KMS-11 (cell line): Measurements from ENCODE around the gene TBC1D20.

Source experiments
- H2AFZ ChIP-seq: fragments of 200-600 bp; sonication (generic); 2 replicates; pipeline ENCODE4 v1.6.1; 2016; ENCODE audit warnings: antibody characterized with exemption, mixed run types, low read depth
- H3K27ac ChIP-seq: fragments of 200-600 bp; sonication (generic); 2 replicates; pipeline ENCODE4 v1.6.1; 2016; ENCODE audit warnings: mild to moderate bottlenecking, mixed run types
- H3K27me3 ChIP-seq: fragments of 200-600 bp; sonication (generic); 2 replicates; pipeline ENCODE4 v1.6.1; 2017; ENCODE audit warnings: mild to moderate bottlenecking, low read depth, mixed run types, moderate library complexity; ENCODE audit not compliant: insufficient read depth
- H3K36me3 ChIP-seq: fragments of 200-600 bp; sonication (generic); 2 replicates; pipeline ENCODE4 v1.6.1; 2017; ENCODE audit warnings: mild to moderate bottlenecking, mixed run types; ENCODE audit not compliant: insufficient read depth
- H3K4me1 ChIP-seq: fragments of 200-600 bp; sonication (generic); 2 replicates; pipeline ENCODE4 v1.6.1; 2016; ENCODE audit warnings: mild to moderate bottlenecking, low read depth, mixed run types; ENCODE audit not compliant: poor library complexity, severe bottlenecking
- H3K4me2 ChIP-seq: fragments of 200-600 bp; sonication (generic); 2 replicates; pipeline ENCODE4 v1.7.0; 2016; ENCODE audit warnings: mild to moderate bottlenecking, mixed run types
- H3K4me3 ChIP-seq: fragments of 200-600 bp; sonication (generic); IDR thresholded peaks from 2 replicates; pipeline ENCODE4 v1.6.1; 2017; ENCODE audit warnings: low read depth, low read length, mixed read lengths; ENCODE audit not compliant: insufficient read depth
- H3K79me2 ChIP-seq: fragments of 200-600 bp; sonication (generic); 2 replicates; pipeline ENCODE4 v1.6.1; 2016; ENCODE audit warnings: low read depth, mixed run types; ENCODE audit not compliant: insufficient read depth
- H3K9ac ChIP-seq: fragments of 200-600 bp; sonication (generic); 2 replicates; pipeline ENCODE4 v1.6.1; 2016; ENCODE audit warnings: mild to moderate bottlenecking, mixed run types
- H4K20me1 ChIP-seq: fragments of 200-600 bp; sonication (generic); 2 replicates; pipeline ENCODE4 v1.6.1; 2016; ENCODE audit warnings: mild to moderate bottlenecking, mixed run types; ENCODE audit not compliant: insufficient read depth
- CTCF ChIP-seq: fragments of 200-600 bp; sonication (generic); conservative IDR thresholded peaks from 2 replicates; pipeline ENCODE4 v1.6.1; 2017; ENCODE audit warnings: low read depth, mild to moderate bottlenecking, antibody characterized with exemption, low read length, moderate library complexity, mixed read lengths

Gene TBC1D20

GRCh38 chr20:420166-420620 lies 42.1 kb downstream of the TBC1D20 start:
- H3K27me3 ChIP-seq: no peaks in the 10 kb centered on the region
- H3K79me2 ChIP-seq: no peaks in the 10 kb centered on the region

GRCh38 chr20:419556-420165 lies 42.7 kb downstream of the TBC1D20 start:
- Histone ChIP-seq H3K27ac (no peak overlapping the region), H2AFZ (no peak overlapping the region), H3K9ac (peak overlapping the region; percentile 15; the same call in 1 of the 2 replicates), H4K20me1 (no peaks in the 10 kb centered on the region), H3K79me2 (no peaks in the 10 kb centered on the region), H3K4me1 (peaks cover 9% of the 10 kb centered on the region), H3K36me3 (no peaks in the 10 kb centered on the region), H3K27me3 (no peaks in the 10 kb centered on the region), H3K4me2 (no peak overlapping the region; the same call in 1 of the 2 replicates), H3K4me3 (no peak overlapping the region)
- no peak for TF ChIP-seq CTCF

More at GRCh38 chr20:420166-420620, 42.1 kb downstream of the TBC1D20 start:
- Histone ChIP-seq H3K4me1 (peaks cover 9% of the 10 kb centered on the region), H3K4me2 (no peak overlapping the region), H4K20me1 (no peaks in the 10 kb centered on the region), H2AFZ (no peak overlapping the region), H3K27ac (no peak overlapping the region), H3K4me3 (no peak overlapping the region), H3K9ac (no peak overlapping the region), H3K36me3 (no peaks in the 10 kb centered on the region)
- no peak for TF ChIP-seq CTCF

- H3K27me3 ChIP-seq: no peaks in the 10 kb centered on the region
- no peak for TF ChIP-seq CTCF
- no peaks in the 10 kb centered on the region for H3K36me3 ChIP-seq
- peak overlapping the region; percentile 15; the same call in 1 of the 2 replicates for H3K9ac ChIP-seq
- H4K20me1 ChIP-seq: no peaks in the 10 kb centered on the region
- peaks cover 9% of the 10 kb centered on the region for H3K4me1 ChIP-seq
- no peaks in the 10 kb centered on the region for H3K79me2 ChIP-seq
- H3K4me3 ChIP-seq: no peak overlapping the region
- H2AFZ ChIP-seq: no peak overlapping the region
- H3K4me2 ChIP-seq: 0 out of 2 replicates have a peak overlapping the region, but pooled peaks have one; percentile 1
- H3K27ac ChIP-seq: no peak overlapping the region
Observed at GRCh38 chr20:418858-419365, 43.4 kb downstream of the TBC1D20 start.

GRCh38 chr20:417801-418342 lies 44.5 kb downstream of the TBC1D20 start:
- peaks cover 9% of the 10 kb centered on the region for H3K4me1 ChIP-seq
- H3K4me3 ChIP-seq: no peak overlapping the region
- no peaks in the 10 kb centered on the region for H3K79me2 ChIP-seq
- H3K27me3 ChIP-seq: no peaks in the 10 kb centered on the region
- H3K36me3 ChIP-seq: no peaks in the 10 kb centered on the region
- no peaks in the 10 kb centered on the region for H4K20me1 ChIP-seq
- no peak for TF ChIP-seq CTCF
- H2AFZ ChIP-seq: no peak overlapping the region
- H3K9ac ChIP-seq: no peak overlapping the region
- H3K27ac ChIP-seq: no peak overlapping the region
- no peak overlapping the region for H3K4me2 ChIP-seq
